ENCODE measurements around the gene FSIP1.

DNA sequence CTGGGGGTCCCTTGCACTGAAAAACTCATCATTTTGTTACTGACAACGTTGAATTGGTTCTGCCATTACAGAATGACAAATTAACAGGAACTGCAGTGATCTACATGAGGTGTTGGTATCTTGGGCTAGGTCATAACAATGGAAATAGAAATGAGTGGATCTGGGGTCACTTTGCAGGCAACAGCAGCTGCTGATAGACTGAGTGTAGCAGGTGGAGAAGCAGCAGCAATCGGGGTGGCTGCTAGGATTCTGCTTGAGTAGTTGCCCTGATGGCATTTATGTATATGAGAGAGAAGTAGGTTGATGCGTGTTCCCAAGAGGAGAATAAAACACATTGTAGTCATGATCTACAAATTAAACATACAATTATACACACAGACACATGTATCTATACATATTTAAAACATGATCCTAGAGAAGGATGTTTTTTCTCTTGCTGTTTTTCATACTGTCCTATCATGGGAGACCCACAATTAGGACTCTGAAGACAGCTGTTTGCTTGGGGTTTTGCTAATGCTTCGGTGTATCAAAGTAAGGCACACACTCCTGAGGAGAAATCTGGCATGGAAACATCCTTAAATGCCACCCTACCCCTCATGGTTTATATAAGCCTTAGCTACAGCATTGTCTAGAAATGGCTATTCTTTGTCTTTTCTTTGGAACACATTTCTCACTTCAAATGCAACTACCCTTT lies 217.5 kb downstream of the FSIP1 start:
- no peak for TF ChIP-seq EP300 (IDR thresholded peaks at IDR 0.05)
- TF ChIP-seq, protein P1, sequence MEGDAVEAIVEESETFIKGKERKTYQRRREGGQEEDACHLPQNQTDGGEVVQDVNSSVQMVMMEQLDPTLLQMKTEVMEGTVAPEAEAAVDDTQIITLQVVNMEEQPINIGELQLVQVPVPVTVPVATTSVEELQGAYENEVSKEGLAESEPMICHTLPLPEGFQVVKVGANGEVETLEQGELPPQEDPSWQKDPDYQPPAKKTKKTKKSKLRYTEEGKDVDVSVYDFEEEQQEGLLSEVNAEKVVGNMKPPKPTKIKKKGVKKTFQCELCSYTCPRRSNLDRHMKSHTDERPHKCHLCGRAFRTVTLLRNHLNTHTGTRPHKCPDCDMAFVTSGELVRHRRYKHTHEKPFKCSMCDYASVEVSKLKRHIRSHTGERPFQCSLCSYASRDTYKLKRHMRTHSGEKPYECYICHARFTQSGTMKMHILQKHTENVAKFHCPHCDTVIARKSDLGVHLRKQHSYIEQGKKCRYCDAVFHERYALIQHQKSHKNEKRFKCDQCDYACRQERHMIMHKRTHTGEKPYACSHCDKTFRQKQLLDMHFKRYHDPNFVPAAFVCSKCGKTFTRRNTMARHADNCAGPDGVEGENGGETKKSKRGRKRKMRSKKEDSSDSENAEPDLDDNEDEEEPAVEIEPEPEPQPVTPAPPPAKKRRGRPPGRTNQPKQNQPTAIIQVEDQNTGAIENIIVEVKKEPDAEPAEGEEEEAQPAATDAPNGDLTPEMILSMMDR (IDR thresholded peaks at IDR 0.05) = no peak
- TF ChIP-seq POLR2A (IDR thresholded peaks at IDR 0.05) = no peak
- TF ChIP-seq POLR2AphosphoS5 (IDR thresholded peaks at IDR 0.05) = no peak

All from gastroesophageal sphincter (tissue), 3 donors.